Trophoblast cell (in vitro differentiated cells and primary cell): ENCODE data around the gene PCDHB7.
"Not testable (repeated sequence)": the region's sequence is repeated elsewhere in the genome, so short reads cannot be mapped to it uniquely, and the experiment has no call there.

Experiments
- DNase-seq, 2 donors: peaks; one replicate each; pipeline ENCODE4 v3.0.0-alpha.2; 2016
- H2AFZ ChIP-seq: 2 replicates; pipeline ENCODE4 v1.6.1; 2013; ENCODE audit warnings: low read length, moderate library complexity, mild to moderate bottlenecking; ENCODE audit not compliant: insufficient read depth, poor library complexity
- H2AK5ac ChIP-seq: 2 replicates; pipeline ENCODE4 v1.6.1; 2013; ENCODE audit warnings: mild to moderate bottlenecking, low read length
- H2BK120ac ChIP-seq: 2 replicates; pipeline ENCODE4 v1.6.1; 2013; ENCODE audit warnings: low read length, mild to moderate bottlenecking, moderate library complexity; ENCODE audit not compliant: insufficient read depth, poor library complexity
- H2BK12ac ChIP-seq: 2 replicates; pipeline ENCODE4 v1.6.1; 2013; ENCODE audit warnings: mild to moderate bottlenecking, low read length, moderate library complexity
- H2BK5ac ChIP-seq: 2 replicates; pipeline ENCODE4 v1.6.1; 2013; ENCODE audit warnings: low read length, low read depth, moderate library complexity, mild to moderate bottlenecking; ENCODE audit not compliant: poor library complexity
- H3K14ac ChIP-seq: 2 replicates; pipeline ENCODE4 v1.6.1; 2013; ENCODE audit warnings: mild to moderate bottlenecking, low read length
- H3K18ac ChIP-seq: 2 replicates; pipeline ENCODE4 v1.6.1; 2013; ENCODE audit warnings: mild to moderate bottlenecking, low read length
- H3K23ac ChIP-seq: 2 replicates; pipeline ENCODE4 v1.6.1; 2013; ENCODE audit warnings: low read length
- H3K27ac ChIP-seq: 2 replicates; pipeline ENCODE4 v1.5.1; 2013; ENCODE audit warnings: low read depth, mild to moderate bottlenecking, inconsistent platforms, low read length, moderate library complexity
- H3K27me3 ChIP-seq: 2 replicates; pipeline ENCODE4 v1.6.1; 2013; ENCODE audit warnings: inconsistent platforms, mild to moderate bottlenecking, low read length, moderate library complexity; ENCODE audit not compliant: insufficient read depth
- H3K36me3 ChIP-seq, 2 experiments: 1 replicate in 1 of 2; 2 replicates in 1 of 2; pipeline ENCODE4 v1.6.1; 2013; ENCODE audit warnings: low read length in 2 of 2, mild to moderate bottlenecking in 2 of 2, moderate library complexity in 1 of 2; ENCODE audit not compliant: insufficient read depth in 2 of 2, control insufficient read depth in 1 of 2
- H3K4ac ChIP-seq: 2 replicates; pipeline ENCODE4 v1.6.1; 2013; ENCODE audit warnings: low read depth, mild to moderate bottlenecking, low read length, moderate library complexity
- H3K4me1 ChIP-seq, 2 experiments: 1 replicate in 1 of 2; 2 replicates in 1 of 2; pipeline ENCODE4 v1.6.1; 2013; ENCODE audit warnings: low read length in 2 of 2, mild to moderate bottlenecking in 2 of 2, moderate library complexity in 1 of 2; ENCODE audit not compliant: insufficient read depth in 2 of 2, control insufficient read depth in 1 of 2
- H3K4me2 ChIP-seq: 2 replicates; pipeline ENCODE4 v1.6.1; 2013; ENCODE audit warnings: inconsistent platforms, mild to moderate bottlenecking, low read length, moderate library complexity
- H3K4me3 ChIP-seq: 2 replicates; pipeline ENCODE4 v1.5.1; 2013; ENCODE audit warnings: mild to moderate bottlenecking, low read depth, low read length, inconsistent platforms
- H3K79me1 ChIP-seq: one replicate; pipeline ENCODE4 v1.6.1; 2013; ENCODE audit warnings: low read length
- H3K79me2 ChIP-seq: 2 replicates; pipeline ENCODE4 v1.6.1; 2013; ENCODE audit warnings: low read length, mild to moderate bottlenecking; ENCODE audit not compliant: control insufficient read depth, insufficient read depth, poor library complexity
- H3K9ac ChIP-seq: 2 replicates; pipeline ENCODE4 v1.6.1; 2013; ENCODE audit warnings: mild to moderate bottlenecking, low read length
- H3K9me3 ChIP-seq: 2 replicates; pipeline ENCODE4 v1.6.1; 2013; ENCODE audit warnings: low read depth, mild to moderate bottlenecking, control low read depth, inconsistent platforms, low read length; ENCODE audit not compliant: insufficient read depth
- H4K12ac ChIP-seq: 2 replicates; pipeline ENCODE4 v1.6.1; 2013; ENCODE audit warnings: low read depth, mild to moderate bottlenecking, low read length, moderate library complexity
- H4K8ac ChIP-seq: 2 replicates; pipeline ENCODE4 v1.6.1; 2013; ENCODE audit warnings: low read depth, mild to moderate bottlenecking, low read length, moderate library complexity
- H4K91ac ChIP-seq: one replicate; pipeline ENCODE4 v1.6.1; 2013; ENCODE audit warnings: low read depth, mild to moderate bottlenecking, low read length, moderate library complexity
- WGBS: extraction: QIAGEN DNeasy Blood & Tissue Kit; methylation state at CpG from one replicate; pipeline ENCODE4 v1.1.7; 2013; ENCODE audit warnings: missing lambda C conversion rate; ENCODE audit not compliant: insufficient read length, insufficient coverage; ENCODE audit errors: extremely low coverage; 5-methylcytosine and 5-hydroxymethylcytosine counted together

PCDHB7 gene

GRCh38 chr5:141182248-141182647 lies 9.8 kb downstream of the PCDHB7 start, which contains the start of gene PCDHB16:
TSS of gene PCDHB16 (plus strand) at chr5:141182387. CDS start at chr5:141182560, 173 bp downstream.
- no peaks in the 10 kb centered on the region for H3K36me3 ChIP-seq
- peak within 1 kb of the TSS; percentile 44 for H4K12ac ChIP-seq
- no peaks in the 10 kb centered on the region for H3K27me3 ChIP-seq
- no peak within 1 kb of the TSS for H2BK12ac ChIP-seq
- H2BK120ac ChIP-seq = no peak within 1 kb of the TSS
- H3K4me1 ChIP-seq = no peaks in the 10 kb centered on the region
- H3K9me3 ChIP-seq = peaks cover 2% of the 10 kb centered on the region
- H3K27ac ChIP-seq = no peak within 1 kb of the TSS
- H4K8ac ChIP-seq = peak within 1 kb of the TSS; percentile 14
- H3K18ac ChIP-seq = no peak within 1 kb of the TSS
- no peak within 1 kb of the TSS for H3K14ac ChIP-seq
- no peak within 1 kb of the TSS for H2AK5ac ChIP-seq
- H3K4me3 ChIP-seq = peak within 1 kb of the TSS; percentile 60
- peak within 1 kb of the TSS; percentile 1 for H2AFZ ChIP-seq
- no peak within 1 kb of the TSS for H2BK5ac ChIP-seq
- H3K4ac ChIP-seq = no peak within 1 kb of the TSS
- no peak within 1 kb of the TSS for H4K91ac ChIP-seq
- no CpG with 5 or more reads among the region's 13 CpGs for WGBS
- H3K4me2 ChIP-seq = peak within 1 kb of the TSS; percentile 61
- DNase-seq = no peak
- H3K23ac ChIP-seq = no peak within 1 kb of the TSS
- H3K79me2 ChIP-seq = no peaks in the 10 kb centered on the region
- peak within 1 kb of the TSS; percentile 54 for H3K9ac ChIP-seq
- H3K79me1 ChIP-seq = no peaks in the 10 kb centered on the region

GRCh38 chr5:141184117-141184855 lies 11.8 kb downstream of the PCDHB7 start:
- not testable (repeated sequence) for H3K4ac ChIP-seq, H2BK12ac ChIP-seq, H3K4me2 ChIP-seq, H3K14ac ChIP-seq, H3K4me3 ChIP-seq, H3K9ac ChIP-seq, H3K79me2 ChIP-seq, H4K8ac ChIP-seq, H3K27ac ChIP-seq, H2AFZ ChIP-seq, DNase-seq, H3K79me1 ChIP-seq, H2AK5ac ChIP-seq, H3K4me1 ChIP-seq, H4K91ac ChIP-seq, H3K18ac ChIP-seq, H3K27me3 ChIP-seq, H4K12ac ChIP-seq, H3K23ac ChIP-seq, H2BK120ac ChIP-seq, H2BK5ac ChIP-seq, H3K36me3 ChIP-seq, H3K9me3 ChIP-seq
- WGBS = no CpG with 5 or more reads among the region's 69 CpGs

GRCh38 chr5:141186897-141187512 lies 14.6 kb downstream of the PCDHB7 start, which contains the start of gene PCDHB9:
TSS of gene PCDHB9 (plus strand) at chr5:141187161. CDS start at chr5:141187319, 158 bp downstream.
- Histone ChIP-seq H3K79me1 (no peaks in the 10 kb centered on the region), H3K14ac (no peak within 1 kb of the TSS), H2AFZ (no peak within 1 kb of the TSS), H4K91ac (no peak within 1 kb of the TSS), H3K23ac (no peak within 1 kb of the TSS), H2AK5ac (no peak within 1 kb of the TSS), H3K9me3 (peaks cover 2% of the 10 kb centered on the region), H3K79me2 (no peaks in the 10 kb centered on the region), H3K4ac (no peak within 1 kb of the TSS), H3K4me3 (no peak within 1 kb of the TSS), H3K27me3 (no peaks in the 10 kb centered on the region), H2BK120ac (no peak within 1 kb of the TSS), H3K27ac (no peak within 1 kb of the TSS), H3K36me3 (no peaks in the 10 kb centered on the region), H3K4me1 (no peaks in the 10 kb centered on the region), H3K9ac (no peak within 1 kb of the TSS), H4K8ac (peak within 1 kb of the TSS; percentile 36), H3K18ac (no peak within 1 kb of the TSS), H2BK12ac (no peak within 1 kb of the TSS), H4K12ac (peak within 1 kb of the TSS; percentile 36), H2BK5ac (no peak within 1 kb of the TSS), H3K4me2 (peak within 1 kb of the TSS; percentile 39)
- no peak for DNase-seq
- WGBS = no CpG with 5 or more reads among the region's 9 CpGs

GRCh38 chr5:141188682-141189081 lies 16.2 kb downstream of the PCDHB7 start:
- H3K27ac ChIP-seq, H2BK120ac ChIP-seq, H2BK12ac ChIP-seq, H3K14ac ChIP-seq, H4K8ac ChIP-seq, H3K4ac ChIP-seq, H3K36me3 ChIP-seq, H3K9me3 ChIP-seq, H2AFZ ChIP-seq, H3K27me3 ChIP-seq, H4K91ac ChIP-seq, H3K23ac ChIP-seq, H2AK5ac ChIP-seq, H3K79me1 ChIP-seq, H3K4me1 ChIP-seq, H3K18ac ChIP-seq, H3K4me2 ChIP-seq, DNase-seq, H3K4me3 ChIP-seq, H2BK5ac ChIP-seq, H4K12ac ChIP-seq, H3K9ac ChIP-seq, H3K79me2 ChIP-seq: not testable (repeated sequence)
- WGBS = no CpG with 5 or more reads among the region's 37 CpGs
